HG02798 (cell line): Measurements from ENCODE around the gene LGALS4.
"Not testable (repeated sequence)": the region's sequence is repeated elsewhere in the genome, so short reads cannot be mapped to it uniquely, and the experiment has no call there.

Experiments used
- ATAC-seq: cut with Tn5 transposase; IDR thresholded peaks from one replicate; pipeline ENCODE4 v1.9.1; 2021; ENCODE audit warnings: mild to moderate bottlenecking; ENCODE audit not compliant: unreplicated experiment, poor library complexity

LGALS4 gene

DNA sequence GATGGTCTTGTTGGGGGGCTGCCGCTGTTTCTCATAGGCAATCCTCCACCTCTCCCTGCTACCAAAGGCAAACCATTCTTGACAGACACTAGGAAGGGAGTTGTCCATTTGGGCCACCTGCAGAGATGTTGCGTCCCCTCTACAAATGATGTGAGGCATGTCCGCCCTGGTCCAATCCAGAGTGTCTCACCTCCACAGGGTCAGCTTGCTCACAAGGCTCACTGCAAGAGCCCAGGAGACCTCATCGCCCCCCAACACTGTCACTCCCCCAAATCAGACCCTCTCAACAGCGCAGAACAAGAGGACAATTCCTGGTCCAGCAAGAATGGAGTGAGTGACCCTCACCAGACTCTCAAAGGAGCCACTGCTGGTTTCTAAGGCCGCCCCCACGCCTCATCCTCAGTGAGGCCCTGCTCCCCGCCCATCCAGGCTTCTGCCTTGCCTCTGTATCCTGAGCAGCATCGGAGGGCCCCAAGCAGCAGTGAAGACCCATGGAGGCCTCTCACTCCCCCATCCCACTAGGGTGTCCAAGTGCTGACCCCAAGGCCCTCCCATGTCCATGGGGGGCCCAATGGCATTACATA lies 30.5 kb upstream of the LGALS4 start:
- ATAC-seq = no peak

GRCh38 chr19:38842439-38843174 lies 29.9 kb upstream of the LGALS4 start:
- ATAC-seq = no peak

DNA sequence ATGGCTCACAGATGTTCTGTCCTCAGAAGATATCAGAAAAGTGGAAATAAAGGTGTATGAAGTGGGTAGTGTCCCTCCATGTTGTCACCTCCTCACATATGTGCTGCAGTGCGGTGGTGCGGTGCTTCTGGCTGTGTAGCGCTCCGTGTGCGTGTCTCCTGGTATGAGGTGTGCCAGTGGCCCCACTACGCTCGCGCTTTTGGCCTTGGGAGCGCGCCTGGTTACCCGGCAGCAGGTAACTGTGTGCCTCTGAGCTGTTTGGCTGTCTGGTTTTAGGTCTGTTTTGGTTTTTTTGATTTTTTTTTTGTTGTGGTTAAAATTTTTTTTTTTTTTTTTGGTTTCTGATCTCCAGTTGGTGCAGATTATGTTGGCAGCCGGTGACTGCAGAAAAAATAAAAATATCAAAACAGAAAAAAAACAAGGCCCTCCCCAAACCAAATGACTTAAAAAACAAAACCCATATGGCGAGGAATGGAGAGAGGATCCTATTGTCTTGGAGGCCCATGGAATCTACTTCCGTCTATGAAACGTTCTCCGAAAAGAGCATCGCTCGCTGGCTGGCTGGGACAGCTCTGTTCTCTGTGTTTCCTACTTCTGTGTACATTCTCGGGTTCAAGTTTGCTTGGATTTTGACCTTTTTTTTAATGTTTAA lies 29.2 kb upstream of the LGALS4 start:
- no peak for ATAC-seq

DNA sequence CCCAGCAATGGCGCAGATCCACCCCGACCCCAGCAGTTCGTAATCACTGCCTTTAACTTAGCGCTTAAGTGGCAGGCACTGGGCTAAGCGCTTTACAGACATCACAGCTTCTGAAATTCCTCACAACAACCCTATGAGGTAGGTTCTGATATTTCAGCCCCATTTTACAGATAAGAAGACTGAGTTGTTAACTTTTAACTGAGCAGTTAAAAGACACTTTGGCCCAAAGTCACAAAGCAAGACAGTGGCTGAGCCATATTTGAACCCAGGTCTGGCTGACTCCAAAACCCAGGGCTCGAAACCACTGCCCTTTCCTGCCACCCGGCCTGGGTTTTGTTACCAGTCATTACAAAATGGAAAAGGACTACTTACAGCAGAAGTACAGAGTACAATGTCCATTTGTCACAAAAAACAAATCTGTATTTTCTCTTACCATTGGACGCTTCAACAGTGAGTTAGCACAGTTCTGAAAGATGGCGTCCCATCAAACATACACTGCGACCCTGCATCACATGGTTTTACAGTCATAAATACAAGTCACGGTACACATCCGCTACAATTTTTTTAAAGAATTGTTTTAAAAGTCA lies 28.5 kb upstream of the LGALS4 start:
- no peak for ATAC-seq

GRCh38 chr19:38840583-38840968 lies 27.8 kb upstream of the LGALS4 start:
- no peak for ATAC-seq

GRCh38 chr19:38839816-38840582 lies 27.3 kb upstream of the LGALS4 start:
- no peak for ATAC-seq

- no peak for ATAC-seq
These were observed 26.4 kb upstream of the LGALS4 start for GRCh38 chr19:38838986-38839761.

DNA sequence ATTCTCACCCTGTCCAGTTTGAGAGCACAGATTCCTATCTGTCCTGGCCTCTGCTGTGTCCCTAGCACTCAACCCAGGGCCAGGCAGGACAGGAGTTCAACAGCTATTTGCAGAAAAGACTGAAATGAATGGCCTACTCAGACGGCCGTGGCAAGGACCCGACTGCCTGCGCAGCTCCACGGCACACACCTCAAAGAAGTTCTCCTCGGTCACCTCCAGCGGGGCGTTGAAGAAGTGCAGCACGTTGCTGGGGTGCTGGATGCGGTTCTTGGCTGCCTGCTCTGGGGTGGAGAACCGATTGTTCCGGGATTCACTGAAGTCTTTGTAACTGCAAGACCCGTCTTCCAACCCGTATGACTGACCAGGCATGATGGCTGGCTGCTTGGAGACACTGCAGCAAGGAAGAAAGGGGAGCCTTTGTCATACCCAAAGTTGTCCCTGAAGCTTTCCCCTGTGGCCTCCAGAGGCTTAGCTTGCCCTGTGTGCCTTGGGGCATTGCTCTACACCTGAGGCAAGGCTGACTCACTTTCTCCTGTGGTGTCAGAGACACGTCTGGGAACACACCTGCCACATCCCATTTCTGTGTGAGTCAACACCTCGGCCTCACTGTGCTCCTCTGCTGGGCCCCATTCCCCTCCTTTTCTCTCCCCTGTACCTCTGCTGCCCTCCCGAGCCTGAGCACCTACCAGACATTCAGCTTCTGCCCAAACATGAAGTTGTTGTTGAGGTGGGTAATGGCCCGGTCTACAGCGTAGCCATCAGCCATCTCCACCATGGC lies 25.7 kb upstream of the LGALS4 start:
- no peak for ATAC-seq

DNA sequence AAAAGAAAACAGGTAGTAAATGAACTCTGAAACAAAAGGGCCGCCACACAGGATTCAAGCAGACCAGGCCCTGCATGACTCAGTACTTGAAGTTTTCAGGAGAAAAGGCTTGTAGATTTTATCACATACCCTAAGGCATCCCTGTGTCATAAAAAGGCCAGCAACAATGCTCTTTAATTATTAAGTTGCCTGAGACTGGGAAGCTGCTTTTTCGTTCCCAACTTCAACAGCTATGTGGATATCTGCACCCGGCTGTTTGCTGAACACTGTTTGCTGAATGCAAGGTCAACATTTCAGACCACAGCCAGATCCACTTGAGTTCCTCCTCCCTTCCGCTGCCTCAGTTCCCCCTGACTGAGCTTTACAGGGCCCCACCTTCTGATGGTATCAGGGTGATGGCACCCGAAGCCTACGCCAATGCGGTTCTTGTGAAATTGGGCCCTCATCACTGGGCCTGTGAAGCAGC lies 24.9 kb upstream of the LGALS4 start:
- no peak for ATAC-seq

DNA sequence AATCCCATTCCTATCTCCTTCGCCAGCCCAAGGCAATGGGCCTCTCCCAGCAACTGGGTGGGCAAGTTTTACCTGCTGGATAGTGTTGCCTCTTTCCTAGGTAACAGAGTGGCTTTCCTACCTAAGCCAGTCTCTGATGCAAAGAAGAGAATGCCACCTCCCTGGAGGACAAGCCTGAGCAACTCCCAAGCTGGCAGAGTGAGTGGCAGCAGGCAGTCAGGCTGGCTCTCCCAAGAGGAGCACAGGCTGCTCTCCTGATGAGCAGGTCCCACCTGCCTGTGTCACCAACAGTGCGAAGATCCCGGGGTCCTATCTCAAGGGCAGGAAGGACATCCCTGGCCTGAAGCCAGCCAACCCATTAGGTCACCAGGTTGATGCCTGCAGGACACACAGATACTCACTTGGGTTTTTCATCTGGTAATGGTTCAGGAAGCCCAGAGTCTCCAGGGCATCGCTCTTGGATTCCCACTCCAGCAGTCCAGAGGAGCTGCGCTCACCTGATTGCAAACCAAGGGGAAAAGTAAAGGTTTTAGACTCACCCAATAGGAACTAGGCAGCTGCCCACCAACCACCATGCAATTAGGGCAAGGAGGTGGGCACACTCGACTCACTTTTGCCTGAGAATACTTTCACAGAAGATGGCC lies 24.4 kb upstream of the LGALS4 start:
- no peak for ATAC-seq

- no peak for ATAC-seq
These were observed 23.6 kb upstream of the LGALS4 start for GRCh38 chr19:38836159-38836982.

- ATAC-seq = no peak
These were observed 21.8 kb upstream of the LGALS4 start for GRCh38 chr19:38834590-38834989.

- ATAC-seq = no peak
These were observed 21.4 kb upstream of the LGALS4 start for GRCh38 chr19:38834104-38834490.

DNA sequence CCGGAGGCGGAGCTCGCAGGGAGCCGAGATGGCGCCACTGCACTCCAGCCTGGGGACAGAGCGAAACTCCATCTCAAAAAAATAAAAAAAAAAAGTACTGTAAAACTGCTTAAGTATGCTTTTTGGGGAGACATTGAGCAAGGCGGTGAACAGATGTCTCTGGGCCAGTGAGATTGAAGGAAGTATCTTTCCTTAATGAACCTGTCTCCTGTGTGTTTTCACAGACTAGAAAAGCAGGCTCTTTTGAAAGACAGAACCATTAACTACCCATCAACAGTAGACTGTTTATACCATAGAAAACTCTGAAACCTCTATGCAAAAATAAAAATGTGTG lies 20.3 kb upstream of the LGALS4 start:
- no peak for ATAC-seq

DNA sequence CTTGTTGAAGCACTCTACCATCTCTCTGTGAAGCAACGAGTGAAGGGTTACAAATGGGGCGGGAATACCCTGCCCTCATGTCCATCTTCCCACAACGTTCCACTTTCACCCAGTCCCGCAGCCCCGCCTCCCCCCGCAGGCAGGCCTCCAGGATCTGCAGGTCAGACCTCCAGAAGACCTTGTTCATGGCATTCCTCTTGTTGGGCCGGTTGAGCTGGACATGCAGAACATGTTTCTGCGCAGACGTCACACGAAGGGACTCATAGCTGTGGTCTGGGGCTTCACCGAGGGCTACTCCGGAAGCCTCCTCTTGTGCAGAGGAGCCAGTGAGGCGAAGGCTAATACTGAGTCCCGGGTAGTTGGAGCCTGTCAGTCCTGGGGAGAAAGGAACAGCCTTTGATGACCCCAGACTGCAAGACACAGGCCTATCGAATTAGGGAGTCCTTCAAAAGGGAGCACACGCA lies 18.4 kb upstream of the LGALS4 start:
- ATAC-seq = peak; percentile 41

DNA sequence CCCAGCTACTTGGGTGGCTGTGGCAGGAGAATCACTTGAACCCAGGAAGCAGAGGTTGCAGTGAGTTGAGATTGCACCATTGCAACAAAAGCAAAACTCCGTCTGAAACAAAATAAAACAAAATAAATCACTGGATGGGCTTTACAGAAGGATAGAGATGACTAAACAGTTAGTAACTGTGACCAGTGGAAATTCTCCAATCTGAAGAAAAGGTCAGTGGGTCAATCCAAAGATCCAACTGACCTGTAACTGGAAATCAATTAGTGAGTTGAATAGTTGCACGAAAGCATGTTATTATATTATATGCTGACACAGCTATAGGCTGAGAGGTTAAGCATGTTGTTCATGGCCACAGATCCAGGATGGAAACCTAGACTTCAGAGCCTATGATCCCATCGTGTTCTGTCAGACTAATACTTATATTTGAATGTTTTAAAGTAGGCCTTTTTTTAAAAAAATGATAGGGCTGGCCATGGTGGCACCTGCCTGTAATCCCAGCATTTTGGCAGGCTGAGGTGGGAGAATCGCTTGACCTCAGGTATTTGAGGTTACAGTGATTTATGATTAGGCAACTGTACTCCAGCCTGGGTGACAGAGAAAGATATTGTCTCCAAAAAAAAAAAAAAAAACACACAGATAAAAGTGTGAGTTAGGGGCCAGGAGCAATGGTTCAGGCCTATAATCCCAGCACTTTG lies 17.4 kb upstream of the LGALS4 start:
- ATAC-seq = no peak

DNA sequence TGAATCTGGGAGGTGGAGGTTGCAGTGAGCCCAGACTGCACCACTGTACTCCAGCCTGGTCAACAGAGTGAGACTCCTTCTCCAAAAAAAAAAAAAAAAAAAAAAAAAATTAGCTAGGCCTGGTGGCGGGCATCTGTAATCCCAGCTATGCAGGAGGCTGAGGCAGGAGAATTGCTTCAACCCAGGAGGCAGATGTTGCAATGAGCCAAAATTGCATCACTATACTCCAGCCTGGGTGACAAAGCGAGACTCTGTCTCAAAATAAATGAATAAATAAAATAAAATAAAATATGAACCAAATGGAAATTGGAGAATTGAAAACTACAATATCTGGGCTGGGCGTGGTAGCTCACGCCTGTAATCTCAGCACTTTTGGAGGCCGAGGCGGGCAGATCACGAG lies 16.5 kb upstream of the LGALS4 start:
- not testable (repeated sequence) for ATAC-seq
